Suprapubic skin (tissue), 4 donors: Measurements from ENCODE around the gene TTLL1. TPM values are rescaled to one million over a fixed set of nuclear protein-coding genes. Genes with fewer than 3 reads are reported as not detected.

Source experiments
- DNase-seq, 2 donors: peaks; one replicate each; pipeline ENCODE4 v3.0.0-alpha.2; 2019; ENCODE audit warnings: low spot score in 2 of 2
- H3K27ac ChIP-seq: fragments of 200-600 bp; sonication (generic); one replicate; pipeline ENCODE4 v1.5.1; 2019
- H3K27me3 ChIP-seq: fragments of 200-600 bp; sonication (generic); one replicate; pipeline ENCODE4 v1.5.1; 2019
- H3K36me3 ChIP-seq: fragments of 200-600 bp; sonication (generic); one replicate; pipeline ENCODE4 v1.5.1; 2019
- H3K4me1 ChIP-seq: fragments of 200-600 bp; sonication (generic); one replicate; pipeline ENCODE4 v1.5.1; 2019
- H3K4me3 ChIP-seq: fragments of 200-600 bp; sonication (generic); one replicate; pipeline ENCODE4 v1.5.1; 2019; ENCODE audit warnings: mild to moderate bottlenecking
- H3K9me3 ChIP-seq: fragments of 200-600 bp; sonication (generic); one replicate; pipeline ENCODE4 v1.5.1; 2019
- CTCF ChIP-seq, 2 donors: fragments of 200-600 bp in 1 of 2; fragments of 450-650 bp in 1 of 2; sonication (generic) in 1 of 2; IDR thresholded peaks; one replicate each; pipeline ENCODE4 v1.5.1; 2016 to 2019; ENCODE audit warnings: antibody characterized with exemption in 2 of 2, mild to moderate bottlenecking in 1 of 2, moderate library complexity in 1 of 2
- EP300 ChIP-seq: sonication (generic); formaldehyde crosslinking; IDR thresholded peaks from one replicate; pipeline ENCODE4 v1.6.1; 2017; ENCODE audit warnings: antibody characterized with exemption
- POLR2A ChIP-seq, 2 donors: fragments of 450-650 bp; IDR thresholded peaks; one replicate each; pipeline ENCODE4 v1.6.1; 2017; ENCODE audit warnings: antibody characterized with exemption in 2 of 2, mild to moderate bottlenecking in 2 of 2, moderate library complexity in 2 of 2
- POLR2AphosphoS5 ChIP-seq, 3 donors: sonication (generic); formaldehyde crosslinking; IDR thresholded peaks; one replicate each; pipeline ENCODE4 v1.6.1; 2017; ENCODE audit warnings: antibody characterized with exemption in 3 of 3
- WGBS: methylation state at CpG from one replicate; pipeline ENCODE4 v1.1.5; 2018; 5-methylcytosine and 5-hydroxymethylcytosine counted together
- total RNA-seq, 4 donors: library from RNA; depleted of rRNA; stranded (reverse); fragments of >200 nt; gene quantifications; one replicate each; pipeline ENCODE4 v1.1.0, GENCODE V29; 2016

TTLL1 gene
- total RNA-seq, 4 donors from 2014 or later = 4.3 to 8.7 (median 5.0) TPM

GRCh38 chr22:43002202-43002586 lies 87.0 kb downstream of the TTLL1 start:
- Histone ChIP-seq H3K36me3 (no peaks in the 10 kb centered on the region), H3K27me3 (no peaks in the 10 kb centered on the region), H3K9me3 (no peaks in the 10 kb centered on the region), H3K27ac (peak overlapping the region; percentile 51), H3K4me1 (peaks cover 68% of the 10 kb centered on the region), H3K4me3 (no peak overlapping the region)
- WGBS = 55% methylated on average over 5 of the region's 5 CpGs
- DNase-seq = no peak
- TF ChIP-seq POLR2A (IDR thresholded peaks at IDR 0.05) (no peak), POLR2AphosphoS5 (IDR thresholded peaks at IDR 0.05) (no peak), EP300 (no peak), CTCF (IDR thresholded peaks at IDR 0.05) (no peak)

- no peak overlapping the region for H3K4me3 ChIP-seq
- H3K4me1 ChIP-seq = peaks cover 72% of the 10 kb centered on the region
- H3K36me3 ChIP-seq = no peaks in the 10 kb centered on the region
- H3K27me3 ChIP-seq = no peaks in the 10 kb centered on the region
- 49% methylated on average over 3 of the region's 3 CpGs for WGBS
- TF ChIP-seq POLR2AphosphoS5 (IDR thresholded peaks at IDR 0.05) = no peak
- TF ChIP-seq CTCF (IDR thresholded peaks at IDR 0.05) = no peak
- TF ChIP-seq POLR2A (IDR thresholded peaks at IDR 0.05) = no peak
- TF ChIP-seq EP300 = no peak
- DNase-seq = no peak
- no peaks in the 10 kb centered on the region for H3K9me3 ChIP-seq
- peak overlapping the region; percentile 51 for H3K27ac ChIP-seq
Observed at GRCh38 chr22:43001271-43002201, 87.7 kb downstream of the TTLL1 start.

- Histone ChIP-seq H3K36me3 (no peaks in the 10 kb centered on the region), H3K27me3 (no peaks in the 10 kb centered on the region), H3K4me1 (peaks cover 79% of the 10 kb centered on the region), H3K27ac (no peak overlapping the region), H3K9me3 (no peaks in the 10 kb centered on the region), H3K4me3 (no peak overlapping the region)
- WGBS = 73% methylated on average over 8 of the region's 8 CpGs
- TF ChIP-seq CTCF (IDR thresholded peaks at IDR 0.05) = no peak
- no peak for TF ChIP-seq EP300
- TF ChIP-seq POLR2A (IDR thresholded peaks at IDR 0.05) = no peak
- TF ChIP-seq POLR2AphosphoS5 (IDR thresholded peaks at IDR 0.05) = no peak
- DNase-seq = no peak
Observed at GRCh38 chr22:43000441-43001175, 88.6 kb downstream of the TTLL1 start.

GRCh38 chr22:42997582-42998090 lies 91.6 kb downstream of the TTLL1 start:
- Histone ChIP-seq H3K4me1 (peaks cover 83% of the 10 kb centered on the region), H3K9me3 (no peaks in the 10 kb centered on the region), H3K27me3 (no peaks in the 10 kb centered on the region), H3K36me3 (no peaks in the 10 kb centered on the region), H3K27ac (no peak overlapping the region), H3K4me3 (no peak overlapping the region)
- 66% methylated on average over 6 of the region's 6 CpGs for whole genome bisulfite sequencing
- TF ChIP-seq EP300 (no peak), POLR2AphosphoS5 (IDR thresholded peaks at IDR 0.05) (no peak), POLR2A (IDR thresholded peaks at IDR 0.05) (no peak), CTCF (IDR thresholded peaks at IDR 0.05) (no peak)
- DNase-seq = no peak
